H1 (cell line): ENCODE results near the gene RGS14. TPM values are rescaled to one million over a fixed set of nuclear protein-coding genes. Genes with fewer than 3 reads are reported as not detected.

Source experiments
- JUN ChIP-seq: IDR thresholded peaks from 2 replicates; pipeline ENCODE4 v1.6.1; 2011; ENCODE audit warnings: low read depth, mild to moderate bottlenecking, improper control_type of control experiment, low read length
- MAFK ChIP-seq: IDR thresholded peaks from 2 replicates; pipeline ENCODE4 v1.6.1; 2012; ENCODE audit warnings: low read depth, mild to moderate bottlenecking, improper control_type of control experiment, low read length
- RBBP5 ChIP-seq: IDR thresholded peaks from 2 replicates; pipeline ENCODE4 v1.7.1; 2012; ENCODE audit warnings: low read depth, mild to moderate bottlenecking, inconsistent platforms, low read length, moderate library complexity, borderline replicate concordance
- RFX5 ChIP-seq: IDR thresholded peaks from 2 replicates; pipeline ENCODE4 v1.6.1; 2011; ENCODE audit warnings: low read depth, low read length, improper control_type of control experiment, borderline replicate concordance
- polyA plus RNA-seq, 7 experiments: library from polyadenylated mRNA; depleted of rRNA in 3 of 7; stranded (reverse) in 5 of 7; unstranded in 2 of 7; fragments of >200 nt in 5 of 7; fragments of 200-250 nt in 2 of 7; gene quantifications; 1 replicate in 5 of 7; 2 replicates in 1 of 7; 4 replicates in 1 of 7; pipeline versions ENCODE4 v1.2.1 to v1.2.3, GENCODE V29; 2011 to 2013; ENCODE audit warnings: missing spikeins in 2 of 7, mixed read lengths in 2 of 7
- total RNA-seq: library from RNA; stranded (reverse); fragmentation: NEBNext Ultra II Directional; extraction: Animal tissue kit (Norgen Biotek cat#: 25700); gene quantifications from 2 replicates; pipeline ENCODE4 v1.2.1, GENCODE V29; 2021

Gene RGS14
- total and polyA plus RNA-seq, 2 of the 8 experiments (the other 6 are each of a cell fraction or from before 2014, with no cell fraction given), result 24.4 to 46.1 TPM

DNA sequence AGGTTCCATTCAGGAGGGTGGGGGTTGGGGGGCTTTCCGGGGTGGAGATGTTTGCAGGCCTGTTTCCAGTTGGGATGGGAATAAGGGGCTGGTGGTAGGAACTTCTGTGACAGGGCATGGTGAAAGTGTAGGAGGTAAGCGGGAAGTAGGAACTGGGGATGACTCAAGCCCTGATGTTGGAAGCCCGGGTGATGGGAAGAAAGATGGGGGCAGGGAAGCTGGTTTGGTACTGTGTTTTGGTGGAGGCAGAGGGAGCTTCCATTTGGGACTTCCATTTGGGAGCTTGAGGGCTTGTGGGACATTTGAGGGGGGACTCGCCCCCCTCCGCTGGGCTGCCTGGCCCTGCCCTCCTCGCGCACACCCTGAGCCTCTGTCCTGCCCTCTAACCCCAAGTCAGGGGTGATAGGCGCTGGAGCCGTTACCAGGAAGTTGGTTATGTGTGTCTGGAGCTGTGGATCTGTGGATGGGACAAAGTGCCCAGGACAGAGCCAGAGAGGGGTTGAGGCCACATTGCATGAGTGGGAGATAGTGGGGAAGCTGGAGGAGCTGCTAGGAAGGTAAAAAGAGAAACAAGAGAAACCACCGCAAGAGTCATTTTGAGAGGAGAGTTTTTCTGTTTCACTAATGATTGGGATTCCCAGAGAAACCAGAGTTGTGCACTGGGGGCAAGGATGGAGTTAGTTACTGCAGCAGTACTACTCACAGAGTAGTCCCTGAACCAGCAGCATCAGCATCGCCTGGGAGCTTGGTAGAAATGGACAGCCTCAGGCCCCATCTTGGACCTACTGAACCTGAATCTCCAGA, 6.6 kb downstream of the RGS14 start (continued):
- TF ChIP-seq MAFK (no peak), JUN (no peak), RBBP5 (no peak), RFX5 (no peak)
